ENCODE data around the gene SRD5A1. TPM values are rescaled to one million over a fixed set of nuclear protein-coding genes. Genes with fewer than 3 reads are reported as not detected.

SRD5A1 gene
- total RNA-seq, 1 experiment from 2014 or later, result 29.9 TPM

- H3K27ac Mint-ChIP-seq, result no peak overlapping the region
- no peak for TF ChIP-seq CTCF (conservative IDR thresholded peaks at IDR 0.05)
Measured at GRCh38 chr5:6626508-6626907, 6.7 kb upstream of the SRD5A1 start.

More at GRCh38 chr5:6626508-6626907, 6.7 kb upstream of the SRD5A1 start:
- H4K8ac ChIP-seq (replicated peaks; ENCODE audit: insufficient read length, low read depth, low read length), result no peak overlapping the region
- H4K5ac ChIP-seq (ENCODE audit: insufficient read length, low read depth, low read length), result no peak overlapping the region
- H2BK15ac ChIP-seq (ENCODE audit: low read depth, low read length), result no peak overlapping the region
- Mint-ChIP-seq H3K9me3 (no peaks in the 10 kb centered on the region), H3K4me3 (no peak overlapping the region), H3K36me3 (ENCODE audit: insufficient read depth in 1 of 3, low read depth in 3 of 3) (peaks cover 61 to 90% (median 82%) of the 10 kb centered on the region in 3 experiments; a peak in 6 of 7 replicates), H3K27me3 (ENCODE audit: low read depth) (no peaks in the 10 kb centered on the region), H3K4me1 (peaks cover 5% of the 10 kb centered on the region in 2 experiments)
- no peak for DNase-seq
- H2AFZ ChIP-seq (ENCODE audit: low read length), result no peak overlapping the region
- H3K79me1 ChIP-seq (ENCODE audit: insufficient read depth, low read depth, low read length, poor library complexity, severe bottlenecking), result peaks cover 12% of the 10 kb centered on the region
- H2BK120ac ChIP-seq (ENCODE audit: low read depth, low read length, poor library complexity, severe bottlenecking), result no peak overlapping the region
- no peak overlapping the region for H3T11ph ChIP-seq (ENCODE audit: low read length)
- no peaks in the 10 kb centered on the region for H3K9me3 ChIP-seq (ENCODE audit: control insufficient read depth, low read depth, low read length)
- H3K79me2 ChIP-seq (ENCODE audit: insufficient read depth, low read length), result peaks cover 9% of the 10 kb centered on the region; the same call in 1 of the 2 replicates
- H2BK20ac ChIP-seq (ENCODE audit: low read depth, low read length, poor library complexity, severe bottlenecking), result no peak overlapping the region
- no peak overlapping the region for H3K4me2 ChIP-seq (ENCODE audit: insufficient read depth, insufficient read length, low read length)
- H3K27ac ChIP-seq (ENCODE audit: insufficient read length, low read depth, low read length), result no peak overlapping the region
- no peaks in the 10 kb centered on the region for H3K27me3 ChIP-seq (ENCODE audit: insufficient read depth, low read length)
- no peak overlapping the region for H3K9ac ChIP-seq (ENCODE audit: extremely low read depth, insufficient read length, low read length)
- H3K23ac ChIP-seq (ENCODE audit: insufficient read length, low read depth, low read length), result no peak overlapping the region
- H2BK5ac ChIP-seq (ENCODE audit: insufficient read length, low read length), result no peak overlapping the region
- H3K4ac ChIP-seq (ENCODE audit: low read depth, low read length), result no peak overlapping the region
- no peaks in the 10 kb centered on the region for H3K23me2 ChIP-seq (ENCODE audit: insufficient read length, low read depth, low read length, poor library complexity, severe bottlenecking)
- no peak overlapping the region for H3K14ac ChIP-seq (ENCODE audit: insufficient read depth, low read length)
- H3K18ac ChIP-seq (ENCODE audit: insufficient read length, low read depth, low read length), result no peak overlapping the region
- no peak overlapping the region for H2AK5ac ChIP-seq (ENCODE audit: insufficient read length, low read length)
- H2BK12ac ChIP-seq (ENCODE audit: insufficient read length, low read depth, low read length), result no peak overlapping the region
- no peaks in the 10 kb centered on the region for H3K4me1 ChIP-seq (ENCODE audit: insufficient read depth, low read length)
- H3K56ac ChIP-seq (ENCODE audit: insufficient read length, low read depth, low read length), result no peak overlapping the region
- no peaks in the 10 kb centered on the region for H4K20me1 ChIP-seq (ENCODE audit: control insufficient read depth, insufficient read depth, insufficient read length)
- WGBS (ENCODE audit: extremely low coverage, insufficient read length, low lambda C conversion rate), result no CpG with 5 or more reads among the region's 10 CpGs
- no peak overlapping the region for H4K91ac ChIP-seq (ENCODE audit: insufficient read length, low read depth, low read length)

Measured in H9 (cell line).